Activated naive CD4-positive, alpha-beta T cell treated with anti-CD3 and anti-CD28 coated beads, Interleukin-2, amount 10 ng/mL, durations not matched to agents 5 hours and 36 hours (primary cell): ENCODE data around the gene OR3A3. TPM values are rescaled to one million over a fixed set of nuclear protein-coding genes. Genes with fewer than 3 reads are reported as not detected.

ENCODE experiments used
- total RNA-seq, 2 experiments: library from RNA; stranded (reverse); gene quantifications; one replicate each; pipeline ENCODE4 v1.2.3, GENCODE V29; 2021

The OR3A3 gene
- not detected for total RNA-seq

DNA sequence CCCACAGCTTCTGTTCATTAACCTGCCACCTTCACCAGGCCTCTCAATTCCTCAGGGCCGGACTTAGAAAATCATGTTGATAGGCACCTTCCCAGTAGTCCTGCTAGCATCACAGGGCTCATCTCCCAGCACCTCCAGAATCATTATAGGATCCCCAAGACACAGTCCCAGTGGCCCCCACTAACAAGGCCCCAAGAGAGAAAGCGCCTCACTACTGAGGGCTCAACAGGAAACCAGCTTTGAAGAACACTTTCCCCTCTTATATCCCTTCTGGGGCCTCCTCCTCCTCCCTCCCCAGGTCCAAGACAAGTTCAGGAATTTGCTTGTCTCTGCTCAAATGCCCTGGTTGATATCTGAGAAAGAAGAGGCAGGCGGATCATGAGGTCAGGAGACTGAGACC, at the start of gene OR3A3:
TSS of gene OR3A3 (plus strand) at position 301 of the 400 bp plus-strand sequence.

DNA sequence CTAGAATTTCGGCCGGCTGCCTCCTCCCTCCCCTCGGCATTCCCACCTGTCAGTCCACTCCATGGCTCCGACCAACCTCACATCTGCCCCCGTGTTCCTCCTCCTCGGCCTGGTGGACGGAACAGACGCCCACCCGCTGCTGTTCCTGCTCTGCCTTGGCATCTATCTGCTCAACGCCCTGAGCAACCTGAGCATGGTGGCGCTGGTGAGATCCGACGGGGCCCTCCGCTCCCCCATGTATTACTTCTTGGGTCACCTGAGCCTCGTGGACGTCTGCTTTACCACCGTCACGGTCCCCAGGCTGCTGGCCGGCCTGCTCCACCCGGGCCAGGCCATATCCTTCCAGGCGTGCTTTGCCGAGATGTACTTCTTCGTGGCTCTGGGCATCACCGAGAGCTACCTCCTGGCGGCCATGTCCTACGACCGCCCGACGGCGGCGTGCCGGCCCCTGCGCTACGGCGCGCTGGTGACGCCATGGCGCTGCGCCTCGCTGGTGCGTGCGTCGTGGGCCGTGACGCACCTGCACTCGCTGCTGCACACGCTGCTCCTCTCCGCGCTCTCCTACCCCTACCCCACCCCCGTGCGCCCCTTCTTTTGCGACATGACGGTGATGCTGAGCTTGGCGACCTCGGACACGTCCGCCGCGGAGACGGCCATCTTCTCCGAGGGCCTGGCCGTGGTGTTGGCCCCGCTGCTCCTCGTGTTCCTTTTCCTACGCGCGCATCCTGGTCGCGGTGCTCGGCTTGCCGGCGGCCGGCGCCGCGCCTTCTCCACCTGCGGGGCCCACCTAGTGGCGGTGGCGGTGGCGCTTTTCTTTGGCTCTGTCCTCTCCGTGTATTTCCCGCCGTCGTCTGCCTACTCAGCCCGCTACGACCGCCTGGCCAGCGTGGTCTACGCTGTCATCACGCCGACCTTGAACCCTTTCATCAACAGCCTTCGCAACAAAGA, 25.0 kb upstream of the OR3A3 start, which contains the start of gene OR3A2:
TSS of gene OR3A2 (minus strand) at position 440 of the 948 bp plus-strand sequence.

DNA sequence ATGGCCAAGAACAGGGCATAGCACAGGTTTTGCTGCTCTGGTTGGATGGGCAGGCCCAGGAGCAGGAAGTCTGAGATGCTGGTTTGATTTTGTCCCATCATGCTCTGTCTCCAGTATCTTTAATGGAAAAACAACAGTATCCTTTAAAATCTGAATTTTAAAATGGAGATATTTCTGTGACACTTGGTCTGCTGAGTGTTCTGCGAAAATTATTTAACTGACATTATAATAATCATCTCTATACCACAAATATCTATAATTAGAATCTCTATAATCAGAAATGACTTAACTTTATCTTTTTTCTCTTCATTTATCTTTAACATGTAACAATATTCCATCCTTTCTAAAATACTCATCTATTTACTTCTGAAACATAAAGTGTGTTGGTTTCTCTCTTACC, 12.9 kb upstream of the OR3A3 start, which contains the start of gene OR1E1:
TSS of gene OR1E1 (minus strand) at position 101 of the 400 bp plus-strand sequence. CDS start at position 101, 0 bp downstream.

GRCh38 chr17:3433741-3434140, 22.6 kb downstream of the OR3A3 start, which contains the start of gene OR1E2:
Gene OR1E2, minus strand, starts transcription at chr17:3433841. Its CDS starts 0 bp downstream, at chr17:3433841.

GRCh38 chr17:3471599-3471998, 60.4 kb downstream of the OR3A3 start, which contains the start of gene SPATA22:
Gene SPATA22, minus strand, starts transcription at chr17:3471819. Its CDS starts 2,494 bp downstream, at chr17:3469325.

Other genes starting within 250 kb of the OR3A3 start
- gene OR1A2, start 213.9 kb upstream of the OR3A3 start, total RNA-seq: not detected
- gene OR1A1, start 203.7 kb upstream of the OR3A3 start, total RNA-seq: not detected
- gene OR3A1, start 113.0 kb upstream of the OR3A3 start, total RNA-seq: under 1 TPM; 0.26 to 0.30 TPM
- 1 to 10 TPM; 2.0 to 2.7 TPM for gene OR3A2, start 25.1 kb upstream of the OR3A3 start, total RNA-seq
- gene OR1E1, start 13.0 kb upstream of the OR3A3 start, total RNA-seq: not detected
- gene OR1E2, start 22.5 kb downstream of the OR3A3 start, total RNA-seq: not detected
- gene SPATA22, start 60.4 kb downstream of the OR3A3 start, total RNA-seq: not detected
- gene ASPA, start 64.6 kb downstream of the OR3A3 start, total RNA-seq: not detected
- under 1 TPM in 1 of 2 experiments, not detected in 1; 0.05 TPM for gene TRPV3, start 146.4 kb downstream of the OR3A3 start, total RNA-seq
- gene TRPV1, start 198.0 kb downstream of the OR3A3 start, total RNA-seq: 1 to 10 TPM; 4.0 TPM
- 1 to 10 TPM; 9.0 to 9.6 TPM for gene SHPK, start 224.9 kb downstream of the OR3A3 start, total RNA-seq
- 10 to 100 TPM; 20.1 to 21.2 TPM for gene CTNS, start 225.4 kb downstream of the OR3A3 start, total RNA-seq